ENCODE data around the gene EZR. TPM values are rescaled to one million over a fixed set of nuclear protein-coding genes. Genes with fewer than 3 reads are reported as not detected.

Gene EZR
- 375 and 393 TPM in 2 replicates for total RNA-seq (2021)
- long read RNA-seq, transcript EZR-202 (14 exons, 3,096 nt): major isoform, 2,641 of 3,770 reads
- long read RNA-seq, transcript EZR-201 (13 exons, 3,068 nt): minor isoform, 359 of 3,770 reads
- long read RNA-seq, partial matches to known transcripts: 594 of 3,770 reads
- long read RNA-seq, other reads (novel, unspliced or antisense): 176 of 3,770 reads

GRCh38 chr6:158819213-158819976 lies at the start of gene EZR:
EZR (minus strand) TSS chr6:158819368; CDS start chr6:158818093, 1,275 bp downstream.
- H3K23ac ChIP-seq (ENCODE audit: insufficient read length, low read depth, low read length): no peak within 1 kb of the TSS
- H3K9ac ChIP-seq (ENCODE audit: extremely low read depth, insufficient read length, low read length): peak within 1 kb of the TSS; percentile 71
- H3T11ph ChIP-seq (ENCODE audit: low read length): no peak within 1 kb of the TSS
- H3K79me1 ChIP-seq (ENCODE audit: insufficient read depth, low read depth, low read length, poor library complexity, severe bottlenecking): peaks cover 4% of the 10 kb centered on the region
- H2AFZ ChIP-seq (ENCODE audit: low read length): no peak within 1 kb of the TSS
- peak; percentile 89 for DNase-seq
- Mint-ChIP-seq H3K27ac (peak within 1 kb of the TSS in 2 of 3 experiments; percentile 72 to 90; a peak in 2 of 7 replicates), H3K9me3 (peaks cover 9 to 14% of the 10 kb centered on the region in 2 experiments), H3K4me3 (peak within 1 kb of the TSS; percentile 79 to 99), H3K27me3 (ENCODE audit: low read depth) (peaks cover 9% of the 10 kb centered on the region), H3K4me1 (peaks cover 35 to 37% of the 10 kb centered on the region in 2 experiments), H3K36me3 (ENCODE audit: insufficient read depth in 1 of 3, low read depth in 3 of 3) (peaks cover 29 to 46% (median 36%) of the 10 kb centered on the region in 3 experiments)
- no peak within 1 kb of the TSS for H3K27ac ChIP-seq (ENCODE audit: insufficient read length, low read depth, low read length)
- H3K18ac ChIP-seq (ENCODE audit: insufficient read length, low read depth, low read length): peak within 1 kb of the TSS; percentile 97
- no peaks in the 10 kb centered on the region; the same call in 1 of the 2 replicates for H3K27me3 ChIP-seq (ENCODE audit: insufficient read depth, low read length)
- peak within 1 kb of the TSS; percentile 98 for H2BK20ac ChIP-seq (ENCODE audit: low read depth, low read length, poor library complexity, severe bottlenecking)
- H3K23me2 ChIP-seq (ENCODE audit: insufficient read length, low read depth, low read length, poor library complexity, severe bottlenecking): peaks cover 7% of the 10 kb centered on the region
- H2BK120ac ChIP-seq (ENCODE audit: low read depth, low read length, poor library complexity, severe bottlenecking): peak within 1 kb of the TSS; percentile 50
- H3K14ac ChIP-seq (ENCODE audit: insufficient read depth, low read length): peak within 1 kb of the TSS; percentile 92
- no peak within 1 kb of the TSS for H3K56ac ChIP-seq (ENCODE audit: insufficient read length, low read depth, low read length)
- H3K9me3 ChIP-seq (ENCODE audit: control insufficient read depth, low read depth, low read length): no peaks in the 10 kb centered on the region
- H4K5ac ChIP-seq (ENCODE audit: insufficient read length, low read depth, low read length): peak within 1 kb of the TSS; percentile 12
- H2AK5ac ChIP-seq (ENCODE audit: insufficient read length, low read length): no peak within 1 kb of the TSS
- no peak within 1 kb of the TSS for H3K4ac ChIP-seq (ENCODE audit: low read depth, low read length)
- no peak within 1 kb of the TSS for H4K91ac ChIP-seq (ENCODE audit: insufficient read length, low read depth, low read length)
- H3K79me2 ChIP-seq (ENCODE audit: insufficient read depth, low read length): peaks cover 32% of the 10 kb centered on the region
- no peak within 1 kb of the TSS for H2BK5ac ChIP-seq (ENCODE audit: insufficient read length, low read length)
- no peak for TF ChIP-seq CTCF (conservative IDR thresholded peaks at IDR 0.05)
- peaks cover 4% of the 10 kb centered on the region for H3K4me1 ChIP-seq (ENCODE audit: insufficient read depth, low read length)
- WGBS (ENCODE audit: extremely low coverage, insufficient read length, low lambda C conversion rate): no CpG with 5 or more reads among the region's 67 CpGs
- peak within 1 kb of the TSS; percentile 92 for H3K4me2 ChIP-seq (ENCODE audit: insufficient read depth, insufficient read length, low read length)
- no peak within 1 kb of the TSS for H4K8ac ChIP-seq (replicated peaks; ENCODE audit: insufficient read length, low read depth, low read length)
- H2BK12ac ChIP-seq (ENCODE audit: insufficient read length, low read depth, low read length): no peak within 1 kb of the TSS
- peak within 1 kb of the TSS; percentile 19; the same call in 1 of the 2 replicates for H2BK15ac ChIP-seq (ENCODE audit: low read depth, low read length)
- no peaks in the 10 kb centered on the region for H4K20me1 ChIP-seq (ENCODE audit: control insufficient read depth, insufficient read depth, insufficient read length)
